DND-41 (cell line): ENCODE results near the gene MAST4.

Experiments used
- ATAC-seq: fragments of 200-7000 bp; cut with Tn5 transposase; 3 replicates; pipeline ENCODE4 v1.9.1; 2021; ENCODE audit warnings: low read depth; ENCODE audit not compliant: insufficient read depth
- DNase-seq: peaks from one replicate; pipeline ENCODE4 v3.0.0-alpha.2; 2020
- H2AFZ ChIP-seq: 2 replicates; pipeline ENCODE4 v1.6.0; 2012; ENCODE audit warnings: low read depth, low read length
- H3K27ac ChIP-seq: 2 replicates; pipeline ENCODE4 v1.5.1; 2012; ENCODE audit warnings: low read length, inconsistent platforms
- H3K27me3 ChIP-seq: fragments of 200-600 bp; sonication (generic); 2 replicates; pipeline ENCODE4 v1.6.0; 2012; ENCODE audit warnings: low read length, mild to moderate bottlenecking, inconsistent platforms; ENCODE audit not compliant: insufficient read depth, poor library complexity
- H3K36me3 ChIP-seq: 2 replicates; pipeline ENCODE4 v1.5.1; 2012; ENCODE audit warnings: low read length, inconsistent platforms; ENCODE audit not compliant: insufficient read depth
- H3K4me1 ChIP-seq: 2 replicates; pipeline ENCODE4 v1.5.1; 2012; ENCODE audit warnings: mild to moderate bottlenecking, low read length; ENCODE audit not compliant: insufficient read depth
- H3K4me2 ChIP-seq: 2 replicates; pipeline ENCODE4 v1.6.0; 2012; ENCODE audit warnings: mild to moderate bottlenecking, moderate library complexity, low read length, inconsistent platforms; ENCODE audit not compliant: insufficient read depth
- H3K4me3 ChIP-seq, 2 experiments: fragments of 200-600 bp in 1 of 2; shearing (Covaris generic) in 1 of 2; 2 replicates each; pipeline ENCODE4 v1.5.1; 2012 to 2016; ENCODE audit warnings: inconsistent platforms in 2 of 2, low read length in 2 of 2, mild to moderate bottlenecking in 2 of 2, low read depth in 1 of 2, moderate library complexity in 1 of 2
- H3K79me2 ChIP-seq: 2 replicates; pipeline ENCODE4 v1.6.0; 2012; ENCODE audit warnings: low read length, inconsistent platforms; ENCODE audit not compliant: insufficient read depth
- H3K9ac ChIP-seq: 2 replicates; pipeline ENCODE4 v1.6.0; 2012; ENCODE audit warnings: low read depth, mild to moderate bottlenecking, inconsistent platforms, low read length, moderate library complexity
- H3K9me3 ChIP-seq: 2 replicates; pipeline ENCODE4 v1.5.1; 2012; ENCODE audit warnings: low read length, moderate library complexity, mild to moderate bottlenecking, inconsistent platforms; ENCODE audit not compliant: insufficient read depth, severe bottlenecking
- H4K20me1 ChIP-seq: 2 replicates; pipeline ENCODE4 v1.6.0; 2012; ENCODE audit warnings: low read length; ENCODE audit not compliant: insufficient read depth
- CTCF ChIP-seq: IDR thresholded peaks from 2 replicates; pipeline ENCODE4 v1.5.1; 2012; ENCODE audit warnings: borderline replicate concordance, low read length, moderate library complexity, mild to moderate bottlenecking; ENCODE audit not compliant: poor library complexity, severe bottlenecking; ENCODE audit errors: extremely low read depth
- EZH2 ChIP-seq: IDR thresholded peaks from 3 replicates; pipeline ENCODE4 v1.6.1; 2012; ENCODE audit warnings: borderline replicate concordance, low read depth, mild to moderate bottlenecking, moderate library complexity, low read length, inconsistent platforms; ENCODE audit not compliant: severe bottlenecking

MAST4 gene

GRCh38 chr5:66987540-66987939 lies 391.3 kb downstream of the MAST4 start:
- Histone ChIP-seq H2AFZ (no peak overlapping the region), H3K4me1 (peaks cover 4% of the 10 kb centered on the region), H3K27ac (no peak overlapping the region), H3K4me2 (no peak overlapping the region), H4K20me1 (no peaks in the 10 kb centered on the region), H3K27me3 (no peaks in the 10 kb centered on the region), H3K36me3 (no peaks in the 10 kb centered on the region), H3K79me2 (no peaks in the 10 kb centered on the region), H3K4me3 (no peak overlapping the region), H3K9me3 (no peaks in the 10 kb centered on the region), H3K9ac (no peak overlapping the region)
- no peak for ATAC-seq
- DNase-seq = no peak
- no peak for TF ChIP-seq EZH2
- TF ChIP-seq CTCF = no peak

- peaks cover 4% of the 10 kb centered on the region for H3K4me1 ChIP-seq
- H2AFZ ChIP-seq = no peak overlapping the region
- H3K27ac ChIP-seq = no peak overlapping the region
- no peaks in the 10 kb centered on the region for H3K79me2 ChIP-seq
- H3K36me3 ChIP-seq = no peaks in the 10 kb centered on the region
- no peak for DNase-seq
- TF ChIP-seq EZH2 (no peak), CTCF (peak; percentile 84)
- H3K4me3 ChIP-seq = no peak overlapping the region
- ATAC-seq = peak; percentile 80
- H3K9me3 ChIP-seq = no peaks in the 10 kb centered on the region
- no peaks in the 10 kb centered on the region for H4K20me1 ChIP-seq
- no peaks in the 10 kb centered on the region for H3K27me3 ChIP-seq
- no peak overlapping the region for H3K9ac ChIP-seq
- no peak overlapping the region for H3K4me2 ChIP-seq
Observed at GRCh38 chr5:66987949-66988838, 392.0 kb downstream of the MAST4 start.

GRCh38 chr5:66989286-66989685 lies 393.1 kb downstream of the MAST4 start:
- TF ChIP-seq EZH2 (no peak), CTCF (no peak)
- H3K36me3 ChIP-seq = no peaks in the 10 kb centered on the region
- H3K9me3 ChIP-seq = no peaks in the 10 kb centered on the region
- H3K79me2 ChIP-seq = no peaks in the 10 kb centered on the region
- no peak overlapping the region for H2AFZ ChIP-seq
- H3K27ac ChIP-seq = no peak overlapping the region
- no peaks in the 10 kb centered on the region for H4K20me1 ChIP-seq
- no peak overlapping the region for H3K4me2 ChIP-seq
- ATAC-seq = no peak
- DNase-seq = no peak
- H3K9ac ChIP-seq = no peak overlapping the region
- H3K27me3 ChIP-seq = no peaks in the 10 kb centered on the region
- no peak overlapping the region for H3K4me3 ChIP-seq
- H3K4me1 ChIP-seq = peaks cover 4% of the 10 kb centered on the region
